GM23248 (cell line): ENCODE data around the gene SNTG2.

Experiments used
- EZH2 ChIP-seq: fragments of 200-600 bp; sonication (generic); IDR thresholded peaks from 2 replicates; pipeline ENCODE4 v1.6.1; 2018; ENCODE audit warnings: antibody characterized with exemption, mild to moderate bottlenecking; ENCODE audit not compliant: insufficient read depth, poor library complexity, severe bottlenecking
- EZH2phosphoT487 ChIP-seq: fragments of 200-600 bp; sonication (generic); IDR thresholded peaks from 2 replicates; pipeline ENCODE4 v1.6.1; 2018; ENCODE audit warnings: antibody characterized with exemption, moderate library complexity, mild to moderate bottlenecking, low read depth; ENCODE audit not compliant: insufficient read depth

- no peak for TF ChIP-seq EZH2
- no peak for TF ChIP-seq EZH2phosphoT487
These were observed 201.7 kb downstream of the SNTG2 start for GRCh38 chr2:1152375-1152774.
